WTC11 (cell line): ENCODE measurements around the gene RPS6KC1.

Experiments
- NFYB ChIP-seq: sonication (generic); formaldehyde crosslinking; conservative IDR thresholded peaks from 2 replicates; pipeline ENCODE4 v1.8.0; 2022; ENCODE audit warnings: low read depth, missing genetic modification reagents
- ZBTB21 ChIP-seq: sonication (generic); formaldehyde crosslinking; IDR thresholded peaks from 2 replicates; pipeline ENCODE4 v1.8.1; 2023; ENCODE audit warnings: mild to moderate bottlenecking, missing genetic modification reagents, borderline replicate concordance
- TF ChIP-seq, protein P1 (sequence below): sonication (generic); formaldehyde crosslinking; IDR thresholded peaks from 2 replicates; pipeline ENCODE4 v1.8.1; 2023; ENCODE audit warnings: mild to moderate bottlenecking, missing genetic modification reagents, moderate library complexity
- TF ChIP-seq, protein P2 (sequence below): sonication (generic); formaldehyde crosslinking; IDR thresholded peaks from 2 replicates; pipeline ENCODE4 v1.8.0; 2023; ENCODE audit warnings: missing genetic modification reagents
- TF ChIP-seq, protein P3 (sequence below): fragments of 250-450 bp; sonication (Bioruptor Pico); conservative IDR thresholded peaks from 2 replicates; pipeline ENCODE4 v1.9.0; 2021; ENCODE audit warnings: mild to moderate bottlenecking
- TF ChIP-seq, protein P4 (sequence below): fragments of 200-600 bp; IDR thresholded peaks from 2 replicates; pipeline ENCODE4 v1.8.0; 2022; ENCODE audit warnings: antibody characterized with exemption
- TF ChIP-seq, protein P5 (sequence below): sonication (generic); formaldehyde crosslinking; IDR thresholded peaks from 2 replicates; pipeline ENCODE4 v1.8.0; 2022; ENCODE audit warnings: mild to moderate bottlenecking, missing genetic modification reagents
- TF ChIP-seq, protein P6 (sequence below): sonication (generic); formaldehyde crosslinking; IDR thresholded peaks from 2 replicates; pipeline ENCODE4 v1.8.0; 2022; ENCODE audit warnings: mild to moderate bottlenecking, missing genetic modification reagents
- TF ChIP-seq, protein P7 (sequence below): sonication (generic); formaldehyde crosslinking; conservative IDR thresholded peaks from 2 replicates; pipeline ENCODE4 v1.8.1; 2022; ENCODE audit warnings: mild to moderate bottlenecking, missing genetic modification reagents

DNA sequence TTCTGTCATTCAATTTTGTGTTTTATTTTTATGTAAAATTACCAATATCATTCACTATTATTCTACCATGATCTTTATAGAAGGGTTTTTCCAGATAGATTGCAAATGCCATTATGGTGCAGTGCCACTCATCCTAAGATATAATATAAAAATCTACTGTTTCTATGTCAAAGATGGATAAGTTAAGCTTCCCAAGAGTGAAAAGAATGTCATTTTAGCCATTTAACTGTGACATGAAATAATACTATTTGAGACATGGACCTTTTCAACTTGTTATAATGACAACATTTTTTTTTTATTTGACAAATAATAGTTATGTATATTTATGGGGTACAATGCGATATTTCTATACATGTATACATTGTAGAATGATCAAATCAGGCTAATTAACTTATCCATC lies 224.3 kb downstream of the RPS6KC1 start:
- TF ChIP-seq, protein P1, sequence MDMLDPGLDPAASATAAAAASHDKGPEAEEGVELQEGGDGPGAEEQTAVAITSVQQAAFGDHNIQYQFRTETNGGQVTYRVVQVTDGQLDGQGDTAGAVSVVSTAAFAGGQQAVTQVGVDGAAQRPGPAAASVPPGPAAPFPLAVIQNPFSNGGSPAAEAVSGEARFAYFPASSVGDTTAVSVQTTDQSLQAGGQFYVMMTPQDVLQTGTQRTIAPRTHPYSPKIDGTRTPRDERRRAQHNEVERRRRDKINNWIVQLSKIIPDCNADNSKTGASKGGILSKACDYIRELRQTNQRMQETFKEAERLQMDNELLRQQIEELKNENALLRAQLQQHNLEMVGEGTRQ: no peak
- TF ChIP-seq, protein P2, sequence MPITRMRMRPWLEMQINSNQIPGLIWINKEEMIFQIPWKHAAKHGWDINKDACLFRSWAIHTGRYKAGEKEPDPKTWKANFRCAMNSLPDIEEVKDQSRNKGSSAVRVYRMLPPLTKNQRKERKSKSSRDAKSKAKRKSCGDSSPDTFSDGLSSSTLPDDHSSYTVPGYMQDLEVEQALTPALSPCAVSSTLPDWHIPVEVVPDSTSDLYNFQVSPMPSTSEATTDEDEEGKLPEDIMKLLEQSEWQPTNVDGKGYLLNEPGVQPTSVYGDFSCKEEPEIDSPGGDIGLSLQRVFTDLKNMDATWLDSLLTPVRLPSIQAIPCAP (CRISPR knock-in tag): no peak
- TF ChIP-seq, protein P3, sequence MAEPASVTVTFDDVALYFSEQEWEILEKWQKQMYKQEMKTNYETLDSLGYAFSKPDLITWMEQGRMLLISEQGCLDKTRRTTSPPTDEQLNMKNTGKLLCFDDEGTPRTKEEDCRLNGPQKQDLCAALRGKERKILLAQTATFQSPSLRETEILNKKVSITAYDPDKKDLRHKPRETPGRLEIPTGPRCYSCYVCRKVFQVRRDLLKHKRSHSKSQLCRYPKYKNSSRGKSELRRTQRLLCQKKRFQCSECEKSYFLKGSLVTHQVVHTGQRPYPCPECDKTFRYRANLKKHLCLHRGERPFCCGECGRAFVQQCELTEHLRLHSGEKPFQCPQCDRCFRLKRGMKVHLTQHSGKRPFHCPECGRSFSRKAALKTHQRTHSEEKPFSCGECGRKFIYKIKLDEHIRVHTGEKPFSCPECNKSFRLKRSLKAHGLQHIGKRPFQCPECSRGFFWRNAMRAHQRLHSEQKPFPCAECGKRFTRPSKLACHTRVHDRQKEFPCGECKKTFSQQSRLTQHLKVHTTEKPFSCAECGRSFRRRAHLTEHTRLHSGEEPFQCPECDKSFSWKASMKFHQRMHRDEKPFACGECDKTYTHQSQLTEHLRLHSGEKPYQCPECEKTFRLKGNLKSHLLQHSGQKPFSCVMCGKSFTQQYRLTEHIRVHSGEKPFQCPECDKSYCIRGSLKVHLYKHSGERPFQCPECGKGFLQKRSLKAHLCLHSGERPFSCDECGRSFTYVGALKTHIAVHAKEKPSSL (CRISPR knock-in tag): no peak
- TF ChIP-seq, protein P4, sequence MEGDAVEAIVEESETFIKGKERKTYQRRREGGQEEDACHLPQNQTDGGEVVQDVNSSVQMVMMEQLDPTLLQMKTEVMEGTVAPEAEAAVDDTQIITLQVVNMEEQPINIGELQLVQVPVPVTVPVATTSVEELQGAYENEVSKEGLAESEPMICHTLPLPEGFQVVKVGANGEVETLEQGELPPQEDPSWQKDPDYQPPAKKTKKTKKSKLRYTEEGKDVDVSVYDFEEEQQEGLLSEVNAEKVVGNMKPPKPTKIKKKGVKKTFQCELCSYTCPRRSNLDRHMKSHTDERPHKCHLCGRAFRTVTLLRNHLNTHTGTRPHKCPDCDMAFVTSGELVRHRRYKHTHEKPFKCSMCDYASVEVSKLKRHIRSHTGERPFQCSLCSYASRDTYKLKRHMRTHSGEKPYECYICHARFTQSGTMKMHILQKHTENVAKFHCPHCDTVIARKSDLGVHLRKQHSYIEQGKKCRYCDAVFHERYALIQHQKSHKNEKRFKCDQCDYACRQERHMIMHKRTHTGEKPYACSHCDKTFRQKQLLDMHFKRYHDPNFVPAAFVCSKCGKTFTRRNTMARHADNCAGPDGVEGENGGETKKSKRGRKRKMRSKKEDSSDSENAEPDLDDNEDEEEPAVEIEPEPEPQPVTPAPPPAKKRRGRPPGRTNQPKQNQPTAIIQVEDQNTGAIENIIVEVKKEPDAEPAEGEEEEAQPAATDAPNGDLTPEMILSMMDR: no peak
- no peak for TF ChIP-seq NFYB (CRISPR knock-in tag)
- TF ChIP-seq, protein P5, sequence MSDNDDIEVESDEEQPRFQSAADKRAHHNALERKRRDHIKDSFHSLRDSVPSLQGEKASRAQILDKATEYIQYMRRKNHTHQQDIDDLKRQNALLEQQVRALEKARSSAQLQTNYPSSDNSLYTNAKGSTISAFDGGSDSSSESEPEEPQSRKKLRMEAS: no peak
- TF ChIP-seq, protein P6, sequence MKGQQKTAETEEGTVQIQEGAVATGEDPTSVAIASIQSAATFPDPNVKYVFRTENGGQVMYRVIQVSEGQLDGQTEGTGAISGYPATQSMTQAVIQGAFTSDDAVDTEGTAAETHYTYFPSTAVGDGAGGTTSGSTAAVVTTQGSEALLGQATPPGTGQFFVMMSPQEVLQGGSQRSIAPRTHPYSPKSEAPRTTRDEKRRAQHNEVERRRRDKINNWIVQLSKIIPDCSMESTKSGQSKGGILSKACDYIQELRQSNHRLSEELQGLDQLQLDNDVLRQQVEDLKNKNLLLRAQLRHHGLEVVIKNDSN (CRISPR knock-in tag): no peak
- TF ChIP-seq ZBTB21 (CRISPR knock-in tag): no peak
- TF ChIP-seq, protein P7, sequence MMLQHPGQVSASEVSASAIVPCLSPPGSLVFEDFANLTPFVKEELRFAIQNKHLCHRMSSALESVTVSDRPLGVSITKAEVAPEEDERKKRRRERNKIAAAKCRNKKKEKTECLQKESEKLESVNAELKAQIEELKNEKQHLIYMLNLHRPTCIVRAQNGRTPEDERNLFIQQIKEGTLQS (CRISPR knock-in tag): no peak
